MM.1S (cell line): Measurements from ENCODE around the gene PLAC1.

ENCODE experiments used
- EZH2 ChIP-seq: fragments of 300-600 bp; sonication (generic); optimal IDR thresholded peaks from 2 replicates; pipeline ENCODE3; 2017; ENCODE audit warnings: low read depth, mild to moderate bottlenecking, antibody characterized with exemption, low read length, mixed read lengths
- TF ChIP-seq, protein P1 (sequence below): fragments of 300-600 bp; sonication (generic); IDR thresholded peaks from 2 replicates; pipeline ENCODE4 v1.5.1; 2016; ENCODE audit warnings: antibody characterized with exemption, low read length, mixed read lengths

DNA sequence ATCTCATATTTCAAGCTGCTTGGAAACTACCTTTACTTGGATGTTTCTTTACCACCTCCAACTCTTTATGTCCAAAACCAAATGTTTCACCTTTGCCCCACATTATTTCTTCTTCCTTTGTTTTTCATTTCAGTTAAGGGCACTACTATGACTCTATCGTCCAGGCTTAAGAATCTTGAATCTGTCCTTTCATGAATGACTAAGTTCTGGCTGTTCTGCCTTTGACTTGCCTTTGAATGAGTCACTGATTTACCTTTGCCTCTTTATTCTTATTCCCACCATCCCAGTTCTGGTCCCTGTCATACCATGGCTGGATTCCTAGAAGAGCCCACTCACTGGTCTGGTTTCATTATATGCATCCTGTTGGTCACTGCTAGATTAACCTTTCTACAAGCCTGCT lies 30.6 kb upstream of the PLAC1 start:
- TF ChIP-seq, protein P1, sequence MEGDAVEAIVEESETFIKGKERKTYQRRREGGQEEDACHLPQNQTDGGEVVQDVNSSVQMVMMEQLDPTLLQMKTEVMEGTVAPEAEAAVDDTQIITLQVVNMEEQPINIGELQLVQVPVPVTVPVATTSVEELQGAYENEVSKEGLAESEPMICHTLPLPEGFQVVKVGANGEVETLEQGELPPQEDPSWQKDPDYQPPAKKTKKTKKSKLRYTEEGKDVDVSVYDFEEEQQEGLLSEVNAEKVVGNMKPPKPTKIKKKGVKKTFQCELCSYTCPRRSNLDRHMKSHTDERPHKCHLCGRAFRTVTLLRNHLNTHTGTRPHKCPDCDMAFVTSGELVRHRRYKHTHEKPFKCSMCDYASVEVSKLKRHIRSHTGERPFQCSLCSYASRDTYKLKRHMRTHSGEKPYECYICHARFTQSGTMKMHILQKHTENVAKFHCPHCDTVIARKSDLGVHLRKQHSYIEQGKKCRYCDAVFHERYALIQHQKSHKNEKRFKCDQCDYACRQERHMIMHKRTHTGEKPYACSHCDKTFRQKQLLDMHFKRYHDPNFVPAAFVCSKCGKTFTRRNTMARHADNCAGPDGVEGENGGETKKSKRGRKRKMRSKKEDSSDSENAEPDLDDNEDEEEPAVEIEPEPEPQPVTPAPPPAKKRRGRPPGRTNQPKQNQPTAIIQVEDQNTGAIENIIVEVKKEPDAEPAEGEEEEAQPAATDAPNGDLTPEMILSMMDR, result no peak
- no peak for TF ChIP-seq EZH2
